HUES48 (cell line): Measurements from ENCODE around the gene DOCK11.

Experiments used
- H3K27ac ChIP-seq: one replicate; pipeline ENCODE4 v1.7.0; 2013; ENCODE audit warnings: low read depth, low read length, inconsistent platforms
- H3K27me3 ChIP-seq: 2 replicates; pipeline ENCODE4 v1.6.1; 2013; ENCODE audit warnings: mild to moderate bottlenecking, low read length; ENCODE audit not compliant: control insufficient read depth, insufficient read depth
- H3K36me3 ChIP-seq: 2 replicates; pipeline ENCODE4 v1.6.1; 2013; ENCODE audit warnings: low read length; ENCODE audit not compliant: control insufficient read depth, insufficient read depth
- H3K4me1 ChIP-seq: 2 replicates; pipeline ENCODE4 v1.6.1; 2013; ENCODE audit warnings: mild to moderate bottlenecking, low read length; ENCODE audit not compliant: control insufficient read depth, insufficient read depth
- H3K4me3 ChIP-seq: 2 replicates; pipeline ENCODE4 v1.5.1; 2013; ENCODE audit warnings: mild to moderate bottlenecking, low read depth, low read length
- H3K9ac ChIP-seq: 2 replicates; pipeline ENCODE4 v1.6.1; 2013; ENCODE audit warnings: mild to moderate bottlenecking, low read depth, low read length, moderate library complexity
- H3K9me3 ChIP-seq: 2 replicates; pipeline ENCODE4 v1.6.1; 2013; ENCODE audit warnings: low read length; ENCODE audit not compliant: control insufficient read depth, insufficient read depth

The DOCK11 gene

GRCh38 chrX:118594697-118595420 lies 99.2 kb downstream of the DOCK11 start:
- 0 out of 2 replicates have a peak, but pooled peaks cover 10% of the 10 kb centered on the region for H3K36me3 ChIP-seq
- H3K27me3 ChIP-seq = no peaks in the 10 kb centered on the region
- no peak overlapping the region for H3K27ac ChIP-seq
- H3K9ac ChIP-seq = no peak overlapping the region
- H3K9me3 ChIP-seq = no peaks in the 10 kb centered on the region
- no peak overlapping the region for H3K4me3 ChIP-seq
- H3K4me1 ChIP-seq = peaks cover 17% of the 10 kb centered on the region

- H3K36me3 ChIP-seq = 0 out of 2 replicates have a peak, but pooled peaks cover 11% of the 10 kb centered on the region
- peaks cover 17% of the 10 kb centered on the region for H3K4me1 ChIP-seq
- no peak overlapping the region for H3K4me3 ChIP-seq
- H3K27ac ChIP-seq = no peak overlapping the region
- H3K9me3 ChIP-seq = no peaks in the 10 kb centered on the region
- H3K27me3 ChIP-seq = no peaks in the 10 kb centered on the region
- H3K9ac ChIP-seq = no peak overlapping the region
Measured at GRCh38 chrX:118595501-118596042, 100.0 kb downstream of the DOCK11 start.

- Histone ChIP-seq H3K27ac (no peak overlapping the region), H3K9me3 (no peaks in the 10 kb centered on the region), H3K4me3 (no peak overlapping the region), H3K27me3 (no peaks in the 10 kb centered on the region), H3K4me1 (peaks cover 17% of the 10 kb centered on the region), H3K9ac (no peak overlapping the region), H3K36me3 (0 out of 2 replicates have a peak, but pooled peaks cover 11% of the 10 kb centered on the region)
Measured at GRCh38 chrX:118596390-118596789, 100.8 kb downstream of the DOCK11 start.

- Histone ChIP-seq H3K9me3 (no peaks in the 10 kb centered on the region), H3K9ac (no peak overlapping the region), H3K4me3 (no peak overlapping the region), H3K27me3 (no peaks in the 10 kb centered on the region), H3K36me3 (peaks cover 17% of the 10 kb centered on the region), H3K27ac (no peak overlapping the region), H3K4me1 (no peaks in the 10 kb centered on the region)
Measured at GRCh38 chrX:118603981-118604380, 108.4 kb downstream of the DOCK11 start.

- H3K9me3 ChIP-seq = no peaks in the 10 kb centered on the region
- no peak overlapping the region for H3K4me3 ChIP-seq
- no peak overlapping the region for H3K9ac ChIP-seq
- no peak overlapping the region for H3K27ac ChIP-seq
- peaks cover 33% of the 10 kb centered on the region for H3K36me3 ChIP-seq
- peaks cover 16% of the 10 kb centered on the region for H3K4me1 ChIP-seq
- no peaks in the 10 kb centered on the region for H3K27me3 ChIP-seq
Measured at GRCh38 chrX:118612290-118612689, 116.7 kb downstream of the DOCK11 start.

- H3K27ac ChIP-seq = no peak overlapping the region
- no peak overlapping the region for H3K4me3 ChIP-seq
- peaks cover 16% of the 10 kb centered on the region for H3K4me1 ChIP-seq
- H3K9me3 ChIP-seq = no peaks in the 10 kb centered on the region
- peaks cover 22% of the 10 kb centered on the region for H3K36me3 ChIP-seq
- H3K27me3 ChIP-seq = no peaks in the 10 kb centered on the region
- H3K9ac ChIP-seq = no peak overlapping the region
Measured at GRCh38 chrX:118614150-118614549, 118.5 kb downstream of the DOCK11 start.

GRCh38 chrX:118615141-118615540 lies 119.5 kb downstream of the DOCK11 start:
- Histone ChIP-seq H3K27ac (no peak overlapping the region), H3K36me3 (peaks cover 21% of the 10 kb centered on the region), H3K9me3 (no peaks in the 10 kb centered on the region), H3K4me3 (no peak overlapping the region), H3K27me3 (no peaks in the 10 kb centered on the region), H3K9ac (no peak overlapping the region), H3K4me1 (peaks cover 16% of the 10 kb centered on the region)

GRCh38 chrX:118621081-118621759 lies 125.6 kb downstream of the DOCK11 start:
- no peaks in the 10 kb centered on the region for H3K27me3 ChIP-seq
- H3K4me3 ChIP-seq = no peak overlapping the region
- no peak overlapping the region for H3K9ac ChIP-seq
- peaks cover 6% of the 10 kb centered on the region; the same call in 1 of the 2 replicates for H3K36me3 ChIP-seq
- no peak overlapping the region for H3K27ac ChIP-seq
- H3K4me1 ChIP-seq = peaks cover 7% of the 10 kb centered on the region
- no peaks in the 10 kb centered on the region; the same call in 1 of the 2 replicates for H3K9me3 ChIP-seq

- Histone ChIP-seq H3K9me3 (no peaks in the 10 kb centered on the region; the same call in 1 of the 2 replicates), H3K4me3 (no peak overlapping the region), H3K9ac (no peak overlapping the region), H3K4me1 (no peaks in the 10 kb centered on the region), H3K27ac (no peak overlapping the region), H3K36me3 (peaks cover 6% of the 10 kb centered on the region; the same call in 1 of the 2 replicates), H3K27me3 (no peaks in the 10 kb centered on the region)
Measured at GRCh38 chrX:118623062-118623461, 127.4 kb downstream of the DOCK11 start.

- Histone ChIP-seq H3K9me3 (no peaks in the 10 kb centered on the region; the same call in 1 of the 2 replicates), H3K4me3 (no peak overlapping the region), H3K27me3 (no peaks in the 10 kb centered on the region), H3K36me3 (peaks cover 23% of the 10 kb centered on the region), H3K4me1 (no peaks in the 10 kb centered on the region), H3K9ac (no peak overlapping the region), H3K27ac (no peak overlapping the region)
Measured at GRCh38 chrX:118626346-118626745, 130.7 kb downstream of the DOCK11 start.
